ENCODE results near the gene AMER2. TPM values are rescaled to one million over a fixed set of nuclear protein-coding genes. Genes with fewer than 3 reads are reported as not detected.

The AMER2 gene
- total RNA-seq, 1 donor from 2014 or later: not detected

DNA sequence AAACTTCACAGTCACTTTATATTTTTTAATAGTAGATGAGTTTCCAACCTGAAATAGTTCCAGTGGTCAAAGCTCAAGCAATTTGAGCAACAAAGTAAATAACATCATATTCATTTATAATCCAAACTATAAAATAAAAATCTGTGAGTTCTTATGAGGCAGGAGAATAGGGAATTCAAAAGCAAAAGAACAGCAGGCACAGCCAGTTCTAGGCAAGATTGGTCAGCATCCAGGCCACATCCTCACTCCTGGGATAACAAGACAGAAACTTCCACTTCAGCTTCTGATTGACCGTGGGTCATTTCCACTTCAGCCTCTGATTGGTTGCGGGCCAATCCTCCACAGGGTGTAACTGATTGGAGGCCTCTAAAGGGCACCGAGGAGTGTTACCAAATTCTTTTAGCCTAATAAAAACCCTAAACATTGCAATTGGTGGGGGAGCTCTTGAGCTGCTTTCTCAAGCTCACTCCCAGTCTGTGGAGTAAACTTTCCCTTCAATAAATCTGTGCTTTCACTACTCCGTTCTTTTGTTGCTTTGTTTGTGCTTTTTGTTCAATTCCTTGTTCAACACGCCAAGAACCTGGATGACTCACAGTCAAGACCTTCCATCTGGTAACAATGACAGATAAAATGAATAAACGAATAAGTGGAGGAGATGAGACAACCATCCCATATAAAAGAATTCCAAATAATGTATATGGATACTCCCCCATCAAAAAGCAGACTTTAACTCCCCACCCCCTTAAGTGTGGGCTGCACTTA is 42.6 kb upstream of the AMER2 start:
- H3K4me1 ChIP-seq: peaks cover 10% of the 10 kb centered on the region
- TF ChIP-seq, protein P1, sequence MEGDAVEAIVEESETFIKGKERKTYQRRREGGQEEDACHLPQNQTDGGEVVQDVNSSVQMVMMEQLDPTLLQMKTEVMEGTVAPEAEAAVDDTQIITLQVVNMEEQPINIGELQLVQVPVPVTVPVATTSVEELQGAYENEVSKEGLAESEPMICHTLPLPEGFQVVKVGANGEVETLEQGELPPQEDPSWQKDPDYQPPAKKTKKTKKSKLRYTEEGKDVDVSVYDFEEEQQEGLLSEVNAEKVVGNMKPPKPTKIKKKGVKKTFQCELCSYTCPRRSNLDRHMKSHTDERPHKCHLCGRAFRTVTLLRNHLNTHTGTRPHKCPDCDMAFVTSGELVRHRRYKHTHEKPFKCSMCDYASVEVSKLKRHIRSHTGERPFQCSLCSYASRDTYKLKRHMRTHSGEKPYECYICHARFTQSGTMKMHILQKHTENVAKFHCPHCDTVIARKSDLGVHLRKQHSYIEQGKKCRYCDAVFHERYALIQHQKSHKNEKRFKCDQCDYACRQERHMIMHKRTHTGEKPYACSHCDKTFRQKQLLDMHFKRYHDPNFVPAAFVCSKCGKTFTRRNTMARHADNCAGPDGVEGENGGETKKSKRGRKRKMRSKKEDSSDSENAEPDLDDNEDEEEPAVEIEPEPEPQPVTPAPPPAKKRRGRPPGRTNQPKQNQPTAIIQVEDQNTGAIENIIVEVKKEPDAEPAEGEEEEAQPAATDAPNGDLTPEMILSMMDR (IDR thresholded peaks at IDR 0.05; ENCODE audit: borderline replicate concordance): no peak
- H3K27ac ChIP-seq (replicated peaks): no peak overlapping the region
- DNase-seq: no peak
- no peaks in the 10 kb centered on the region for H3K27me3 ChIP-seq (ENCODE audit: low read depth)
- no peaks in the 10 kb centered on the region for H3K36me3 ChIP-seq
- intact Hi-C loops (cut with micrococcal nuclease): no loop called here
- no peak overlapping the region for H3K4me3 ChIP-seq
- H3K9me3 ChIP-seq (replicated peaks): no peaks in the 10 kb centered on the region

DNA sequence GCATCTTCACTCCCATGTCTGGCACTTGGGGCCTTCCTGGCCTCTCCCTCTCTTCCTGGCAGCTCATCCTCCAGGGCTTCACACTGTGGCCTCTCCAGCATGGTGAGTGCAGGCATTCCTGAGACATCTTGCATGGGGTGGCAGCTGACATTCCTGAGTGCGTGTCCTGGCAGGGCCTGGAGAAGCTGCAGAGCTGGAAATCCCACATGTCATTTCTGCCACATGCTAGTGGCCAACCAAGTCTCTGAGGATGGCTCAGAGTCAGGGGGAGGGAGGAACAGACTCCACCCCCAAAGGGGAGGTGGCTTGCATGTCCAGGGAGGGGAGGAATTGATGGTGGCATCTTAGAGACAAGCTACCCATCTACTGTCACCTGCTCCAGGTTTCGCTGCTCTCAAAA is 41.6 kb upstream of the AMER2 start:
- Histone ChIP-seq H3K27me3 (ENCODE audit: low read depth) (no peaks in the 10 kb centered on the region), H3K36me3 (no peaks in the 10 kb centered on the region), H3K4me3 (no peak overlapping the region), H3K27ac (replicated peaks) (no peak overlapping the region), H3K4me1 (peaks cover 10% of the 10 kb centered on the region), H3K9me3 (replicated peaks) (no peaks in the 10 kb centered on the region)
- TF ChIP-seq, protein P1 (IDR thresholded peaks at IDR 0.05; ENCODE audit: borderline replicate concordance): no peak
- no peak for DNase-seq
- intact Hi-C loops (cut with micrococcal nuclease): no loop called here

DNA sequence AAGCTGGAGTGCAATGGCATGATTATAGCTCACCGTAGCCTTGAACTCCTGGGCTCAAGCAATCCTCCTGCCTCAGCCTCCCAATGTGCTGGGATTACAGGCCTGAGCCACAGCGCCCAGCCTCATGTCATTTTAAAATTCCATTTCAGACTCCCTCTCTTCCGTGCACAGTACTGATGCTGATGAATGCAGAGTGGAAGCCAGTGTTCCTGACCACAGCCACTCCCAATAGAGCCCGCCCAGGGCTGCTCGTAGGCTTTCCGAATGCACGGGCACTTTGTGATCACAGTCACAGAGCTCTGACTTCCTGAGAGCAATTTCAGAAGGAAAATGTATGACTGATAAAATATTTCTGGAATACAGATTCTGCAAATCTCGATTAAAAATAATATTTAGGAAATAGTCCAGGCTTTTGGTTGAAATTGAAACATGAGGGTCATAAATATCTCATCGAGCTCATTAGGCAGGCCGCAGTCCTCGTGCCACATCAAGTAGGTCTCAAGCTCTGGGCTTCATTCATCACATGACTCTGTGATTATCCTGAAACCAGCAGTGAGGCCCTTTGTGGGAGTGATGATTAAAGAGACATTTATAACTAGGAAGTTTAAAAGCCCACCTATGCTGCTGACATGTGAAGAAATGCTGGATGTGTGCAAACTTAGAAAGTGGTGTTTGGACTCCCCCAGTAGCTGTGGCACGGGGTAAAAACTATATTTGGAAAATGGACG is 38.9 kb upstream of the AMER2 start:
- Histone ChIP-seq H3K36me3 (no peaks in the 10 kb centered on the region), H3K27me3 (ENCODE audit: low read depth) (peaks cover 16% of the 10 kb centered on the region), H3K27ac (replicated peaks) (no peak overlapping the region), H3K4me3 (no peak overlapping the region), H3K4me1 (peaks cover 10% of the 10 kb centered on the region), H3K9me3 (replicated peaks) (no peaks in the 10 kb centered on the region)
- no peak for DNase-seq
- TF ChIP-seq, protein P1 (IDR thresholded peaks at IDR 0.05; ENCODE audit: borderline replicate concordance): no peak
- intact Hi-C loops (cut with micrococcal nuclease): no loop called here

DNA sequence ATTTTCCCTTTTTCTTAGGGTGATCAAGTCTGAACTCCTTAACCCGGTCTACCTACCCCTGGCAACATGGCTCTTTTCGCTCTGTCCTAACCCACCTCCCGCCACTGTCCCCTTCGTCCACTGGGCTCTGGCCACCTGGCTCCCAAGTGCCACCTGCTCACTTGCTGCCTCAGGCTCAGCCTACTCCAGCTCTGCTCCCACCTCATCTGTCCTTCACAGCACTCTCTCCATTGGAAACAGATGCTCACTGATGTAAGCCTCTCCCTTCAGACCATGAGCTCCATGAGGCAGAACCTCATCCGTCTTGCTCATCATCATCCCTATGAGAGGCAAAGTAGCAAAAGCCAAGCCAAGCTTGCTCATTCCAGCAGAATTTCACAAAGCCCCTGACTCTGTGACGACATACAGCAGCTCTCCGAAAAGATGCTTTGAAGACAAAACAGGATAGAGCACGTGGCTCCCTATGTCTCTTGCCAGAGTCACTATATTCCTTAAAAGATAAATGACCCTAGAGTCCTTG is 35.3 kb upstream of the AMER2 start:
- Histone ChIP-seq H3K4me1 (no peaks in the 10 kb centered on the region), H3K36me3 (no peaks in the 10 kb centered on the region), H3K9me3 (replicated peaks) (no peaks in the 10 kb centered on the region), H3K4me3 (no peak overlapping the region), H3K27me3 (ENCODE audit: low read depth) (peaks cover 42% of the 10 kb centered on the region), H3K27ac (replicated peaks) (no peak overlapping the region)
- intact Hi-C loops (cut with micrococcal nuclease): no loop called here
- no peak for DNase-seq
- TF ChIP-seq, protein P1 (IDR thresholded peaks at IDR 0.05; ENCODE audit: borderline replicate concordance): no peak

DNA sequence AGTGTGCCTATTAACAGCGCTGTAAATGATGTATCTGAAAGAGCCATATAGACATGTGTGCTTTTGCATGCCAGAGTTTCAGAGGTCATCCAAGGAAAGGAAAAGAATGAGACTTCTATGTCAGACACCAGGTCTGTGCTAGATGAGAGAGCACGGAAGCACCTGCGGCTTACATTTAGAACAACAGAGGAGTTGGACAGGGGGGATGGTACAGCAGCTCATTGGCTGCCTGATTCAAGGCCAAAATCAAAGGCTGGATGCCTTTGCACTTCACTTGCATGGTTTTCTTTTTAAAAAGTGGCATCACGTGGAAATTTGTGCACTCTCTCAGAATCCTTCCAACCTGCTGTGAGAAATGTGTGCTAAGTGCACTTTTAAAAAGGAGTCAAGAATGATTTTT is 32.8 kb upstream of the AMER2 start:
- H3K27ac ChIP-seq (replicated peaks): no peak overlapping the region
- intact Hi-C loops (cut with micrococcal nuclease): no loop called here
- TF ChIP-seq, protein P1 (IDR thresholded peaks at IDR 0.05; ENCODE audit: borderline replicate concordance): no peak
- DNase-seq: no peak
- H3K4me3 ChIP-seq: no peak overlapping the region
- no peaks in the 10 kb centered on the region for H3K9me3 ChIP-seq (replicated peaks)
- no peaks in the 10 kb centered on the region for H3K36me3 ChIP-seq
- H3K4me1 ChIP-seq: no peaks in the 10 kb centered on the region
- peaks cover 56% of the 10 kb centered on the region for H3K27me3 ChIP-seq (ENCODE audit: low read depth)
